Stimulated activated naive B cell treated with anti-CD40 and anti-IgM and Interleukin-4, amounts not matched to agents 10 μg/mL and 1 μg/mL and 100 μg/mL, for 72 hours (primary cell): Measurements from ENCODE around the gene CABP7.

Source experiments
- ATAC-seq, 2 donors: fragments of 150-1000 bp; cut with Tn5 transposase; replicated peaks; 2 replicates each; pipeline ENCODE4 v1.10.0; 2021; ENCODE audit warnings: moderate library complexity in 1 of 2
- DNase-seq: peaks from one replicate; pipeline ENCODE4 v3.0.0; 2021
- H3K27ac Mint-ChIP-seq: one replicate; pipeline ENCODE4 v1.8.0; 2022; ENCODE audit warnings: mild to moderate bottlenecking, mixed read lengths
- H3K27me3 Mint-ChIP-seq, 2 donors: one replicate each; pipeline ENCODE4 v1.8.0; 2022; ENCODE audit warnings: mixed read lengths in 2 of 2
- H3K36me3 Mint-ChIP-seq, 2 donors: one replicate each; pipeline ENCODE4 v1.8.0; 2022; ENCODE audit warnings: mixed read lengths in 2 of 2, mild to moderate bottlenecking in 1 of 2
- H3K4me1 Mint-ChIP-seq, 2 donors: one replicate each; pipeline ENCODE4 v1.8.0; 2022; ENCODE audit warnings: mixed read lengths in 2 of 2, mild to moderate bottlenecking in 1 of 2
- H3K4me3 Mint-ChIP-seq, 2 donors: one replicate each; pipeline ENCODE4 v1.8.0; 2022; ENCODE audit warnings: mild to moderate bottlenecking in 2 of 2, mixed read lengths in 2 of 2, moderate library complexity in 1 of 2
- H3K9me3 Mint-ChIP-seq, 2 donors: one replicate each; pipeline ENCODE4 v1.8.0; 2022; ENCODE audit warnings: mixed read lengths in 2 of 2, mild to moderate bottlenecking in 1 of 2

The CABP7 gene

GRCh38 chr22:29723766-29724165 lies 4.0 kb downstream of the CABP7 start:
- Mint-ChIP-seq H3K9me3 (no peaks in the 10 kb centered on the region), H3K27ac (no peak overlapping the region), H3K36me3 (peaks cover 0 to under 1% of the 10 kb centered on the region in 2 donors), H3K4me1 (peaks cover 7 to 12% of the 10 kb centered on the region in 2 donors), H3K27me3 (peaks cover 35 to 49% of the 10 kb centered on the region in 2 donors), H3K4me3 (no peak overlapping the region)
- DNase-seq (no peak), ATAC-seq (no peak)

DNA sequence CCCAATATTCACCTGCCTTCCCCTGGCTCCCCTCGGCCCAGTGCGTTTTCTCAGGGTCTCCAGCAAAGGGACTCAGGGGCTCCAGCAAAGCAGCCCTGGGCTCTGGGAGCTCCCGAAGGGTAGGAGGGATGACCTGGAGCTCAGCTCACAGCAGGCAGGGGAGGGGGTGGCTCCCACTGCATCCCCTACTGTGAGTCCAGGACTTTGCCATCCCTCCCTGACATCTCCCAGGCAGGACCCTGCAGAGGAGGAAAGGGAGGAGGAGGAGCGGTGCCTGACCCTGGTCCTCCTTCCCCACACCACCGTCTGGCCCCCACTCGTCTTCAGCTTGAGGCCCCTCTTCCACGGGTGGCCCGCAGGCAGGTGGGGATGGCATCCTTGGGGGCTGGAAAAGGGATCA lies 5.0 kb downstream of the CABP7 start:
- ATAC-seq (no peak), DNase-seq (no peak)
- Mint-ChIP-seq H3K9me3 (no peaks in the 10 kb centered on the region), H3K4me1 (peaks cover 0 to 6% of the 10 kb centered on the region in 2 donors), H3K36me3 (peaks cover 0 to 3% of the 10 kb centered on the region in 2 donors), H3K27ac (no peak overlapping the region), H3K27me3 (peaks cover 25 to 39% of the 10 kb centered on the region in 2 donors), H3K4me3 (no peak overlapping the region)

DNA sequence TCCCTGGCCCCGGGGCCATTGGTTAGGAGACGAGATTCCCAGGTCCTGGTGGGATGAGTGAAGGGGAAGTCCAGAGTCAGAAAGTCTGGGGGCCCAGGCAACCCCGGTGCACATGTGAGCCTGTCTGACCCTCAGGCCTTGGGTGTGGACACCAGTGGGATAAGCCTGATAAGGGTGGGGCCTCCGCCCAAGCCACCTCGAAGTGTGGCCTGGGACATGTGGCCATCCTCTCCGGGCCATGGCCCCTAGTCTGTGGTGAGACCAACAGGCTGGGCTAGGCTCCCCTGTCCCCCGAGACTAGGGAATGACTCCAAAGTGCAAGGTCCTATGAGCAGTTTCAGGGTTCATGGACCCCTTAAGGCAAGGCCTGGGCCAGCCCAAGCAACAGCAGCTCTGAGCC lies 6.3 kb downstream of the CABP7 start:
- Mint-ChIP-seq H3K4me1 (peaks cover 0 to 6% of the 10 kb centered on the region in 2 donors), H3K36me3 (peaks cover 3 to 6% of the 10 kb centered on the region in 2 donors), H3K9me3 (no peaks in the 10 kb centered on the region), H3K4me3 (no peak overlapping the region), H3K27me3 (peaks cover 25 to 39% of the 10 kb centered on the region in 2 donors), H3K27ac (no peak overlapping the region)
- no peak for ATAC-seq
- no peak for DNase-seq

DNA sequence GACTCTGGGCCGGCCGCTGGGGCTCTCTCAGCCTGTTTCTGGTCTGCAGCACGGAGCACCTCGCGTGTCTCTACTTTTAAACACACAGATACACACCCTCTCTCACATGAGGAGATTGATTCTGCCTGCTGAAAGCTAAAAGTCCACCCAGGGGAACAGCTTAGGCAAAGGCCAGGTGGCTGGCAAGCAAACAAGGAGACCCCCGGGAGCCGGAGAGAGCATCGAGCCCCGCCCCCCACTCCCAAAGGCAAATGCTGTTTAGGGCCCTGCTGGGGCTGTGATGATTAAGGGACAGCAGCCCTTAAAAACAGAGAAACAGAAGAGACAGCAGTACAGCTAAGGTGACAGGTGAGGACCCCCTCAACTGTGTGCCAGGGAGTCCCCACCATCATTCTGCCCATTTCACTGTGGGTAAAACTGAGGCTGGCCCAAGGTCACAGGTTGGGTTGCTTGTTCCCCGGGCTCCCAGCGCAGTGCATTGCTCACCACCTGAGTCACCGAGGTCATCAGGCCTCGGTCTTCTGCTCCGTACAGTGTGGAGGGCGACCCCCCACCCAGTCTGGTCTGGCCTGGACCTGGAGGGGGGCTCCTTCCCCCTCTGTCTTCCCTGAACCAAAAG lies 6.8 kb downstream of the CABP7 start:
- H3K4me1 Mint-ChIP-seq: peaks cover 0 to 6% of the 10 kb centered on the region in 2 donors
- H3K36me3 Mint-ChIP-seq: peaks cover 3 to 6% of the 10 kb centered on the region in 2 donors
- H3K27ac Mint-ChIP-seq: no peak overlapping the region
- peaks cover 21 to 33% of the 10 kb centered on the region in 2 donors for H3K27me3 Mint-ChIP-seq
- H3K9me3 Mint-ChIP-seq: no peaks in the 10 kb centered on the region
- ATAC-seq: no peak
- no peak overlapping the region for H3K4me3 Mint-ChIP-seq
- no peak for DNase-seq

GRCh38 chr22:29727131-29727523 lies 7.3 kb downstream of the CABP7 start:
- H3K4me1 Mint-ChIP-seq: peaks cover 0 to 6% of the 10 kb centered on the region in 2 donors
- peaks cover 18 to 28% of the 10 kb centered on the region in 2 donors for H3K27me3 Mint-ChIP-seq
- peaks cover 6% of the 10 kb centered on the region in 2 donors for H3K36me3 Mint-ChIP-seq
- no peaks in the 10 kb centered on the region for H3K9me3 Mint-ChIP-seq
- no peak overlapping the region for H3K27ac Mint-ChIP-seq
- no peak overlapping the region for H3K4me3 Mint-ChIP-seq
- ATAC-seq (peak; percentile 42 to 45), DNase-seq (no peak)

DNA sequence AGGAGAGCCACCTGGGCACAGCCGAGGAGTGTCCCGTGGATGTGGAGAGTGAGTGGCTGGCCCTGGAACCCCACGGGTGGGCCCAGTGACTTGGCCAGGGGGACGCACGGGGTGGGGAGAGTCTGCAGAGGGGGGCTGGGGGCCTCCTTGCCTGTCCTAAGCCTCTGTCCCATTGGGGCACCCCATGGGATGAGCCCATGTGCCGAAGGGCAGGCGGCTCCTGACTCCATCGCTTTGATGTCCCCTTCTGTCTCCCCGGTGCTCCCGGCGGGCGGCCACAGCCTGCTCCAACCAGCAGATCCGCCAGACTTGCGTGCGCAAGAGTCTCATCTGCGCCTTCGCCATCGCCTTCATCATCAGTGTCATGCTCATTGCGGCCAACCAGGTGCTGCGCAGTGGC lies 9.4 kb downstream of the CABP7 start:
- Mint-ChIP-seq H3K27me3 (peaks cover 10 to 17% of the 10 kb centered on the region in 2 donors), H3K36me3 (peaks cover 8 to 12% of the 10 kb centered on the region in 2 donors), H3K4me3 (no peak overlapping the region), H3K4me1 (peaks cover 7 to 19% of the 10 kb centered on the region in 2 donors), H3K27ac (no peak overlapping the region), H3K9me3 (no peaks in the 10 kb centered on the region)
- ATAC-seq (no peak), DNase-seq (no peak)

DNA sequence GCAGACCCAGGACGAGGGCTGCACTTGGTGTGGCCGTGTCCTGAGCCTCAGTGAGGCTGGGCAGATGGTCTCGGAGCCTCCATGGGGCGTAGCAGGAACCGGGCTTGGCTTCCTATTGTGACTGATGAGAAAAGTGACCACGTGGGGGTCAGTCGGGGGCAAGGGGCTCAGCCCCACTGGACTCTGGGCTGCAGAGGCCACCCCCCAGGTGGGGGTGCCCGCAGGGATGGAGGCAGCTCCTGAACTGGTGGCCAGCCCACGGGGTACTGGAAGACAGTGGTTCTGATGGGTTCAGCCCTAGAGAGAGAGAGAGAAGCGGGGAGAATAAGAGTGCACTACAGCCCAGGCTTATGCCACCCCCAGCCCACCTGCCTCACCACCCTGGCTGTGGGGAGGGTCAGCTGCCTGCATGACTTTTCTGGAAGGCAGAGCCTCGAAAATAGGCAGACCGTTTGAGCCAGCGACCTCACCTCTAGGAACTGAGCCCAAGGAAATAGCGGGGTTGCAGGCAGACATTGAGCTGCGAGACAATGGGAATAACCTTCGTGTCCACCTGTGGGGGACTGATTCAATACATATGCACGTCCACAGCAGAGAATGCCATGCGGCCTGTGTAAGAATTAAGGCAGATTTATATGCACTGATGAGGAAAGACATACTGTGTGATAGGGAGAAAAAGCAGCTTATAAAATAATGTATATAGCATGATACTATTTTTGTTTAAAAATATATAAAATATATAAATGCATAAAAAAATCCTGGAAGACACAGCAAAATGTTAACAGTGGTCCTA lies 11.5 kb downstream of the CABP7 start:
- peaks cover 3 to 4% of the 10 kb centered on the region in 2 donors for H3K27me3 Mint-ChIP-seq
- DNase-seq (no peak), ATAC-seq (no peak)
- H3K9me3 Mint-ChIP-seq: no peaks in the 10 kb centered on the region
- H3K4me1 Mint-ChIP-seq: peaks cover 15 to 27% of the 10 kb centered on the region in 2 donors
- peaks cover 19 to 25% of the 10 kb centered on the region in 2 donors for H3K36me3 Mint-ChIP-seq
- no peak overlapping the region for H3K4me3 Mint-ChIP-seq
- H3K27ac Mint-ChIP-seq: no peak overlapping the region

GRCh38 chr22:29732883-29733282 lies 13.1 kb downstream of the CABP7 start:
- Mint-ChIP-seq H3K4me1 (peaks cover 15 to 21% of the 10 kb centered on the region in 2 donors), H3K27ac (no peak overlapping the region), H3K27me3 (no peaks in the 10 kb centered on the region), H3K9me3 (no peaks in the 10 kb centered on the region), H3K36me3 (peaks cover 23 to 35% of the 10 kb centered on the region in 2 donors), H3K4me3 (no peak overlapping the region)
- DNase-seq (no peak), ATAC-seq (peak in 1 of 2 donors; percentile 3)

GRCh38 chr22:29733362-29734201 lies 13.8 kb downstream of the CABP7 start:
- Mint-ChIP-seq H3K27me3 (no peaks in the 10 kb centered on the region), H3K36me3 (peaks cover 26 to 42% of the 10 kb centered on the region in 2 donors), H3K9me3 (no peaks in the 10 kb centered on the region), H3K4me3 (peak overlapping the region; percentile 52 to 71), H3K27ac (peak overlapping the region; percentile 97), H3K4me1 (peaks cover 15 to 21% of the 10 kb centered on the region in 2 donors)
- ATAC-seq: peak; percentile 88
- peak; percentile 71 for DNase-seq

- Mint-ChIP-seq H3K9me3 (no peaks in the 10 kb centered on the region), H3K4me3 (no peak overlapping the region), H3K4me1 (peaks cover 15 to 21% of the 10 kb centered on the region in 2 donors), H3K27me3 (no peaks in the 10 kb centered on the region), H3K36me3 (peaks cover 26 to 44% of the 10 kb centered on the region in 2 donors), H3K27ac (peak overlapping the region; percentile 97)
- ATAC-seq (no peak), DNase-seq (no peak)
Observed at GRCh38 chr22:29734406-29734805, 14.6 kb downstream of the CABP7 start.

DNA sequence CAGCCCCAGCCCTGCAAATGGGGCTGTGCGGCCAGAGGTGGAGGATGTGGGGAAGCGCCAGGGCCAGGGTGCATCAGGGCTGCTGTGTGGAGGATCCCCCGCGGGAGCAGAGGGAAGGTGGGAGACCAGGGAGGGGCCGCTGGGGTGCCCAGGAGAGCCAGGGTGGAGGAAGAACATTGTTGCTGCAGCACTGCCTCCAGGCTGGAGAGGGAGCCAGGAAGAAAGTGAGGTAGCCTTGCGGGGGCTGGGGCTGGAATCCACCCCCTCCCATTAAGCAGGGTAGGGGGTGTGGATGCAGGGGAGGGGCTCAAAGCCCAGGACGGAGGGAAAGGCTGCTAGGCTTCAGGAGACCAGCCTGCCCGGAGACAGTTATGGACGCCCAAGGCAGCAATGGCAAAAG lies 15.0 kb downstream of the CABP7 start:
- no peaks in the 10 kb centered on the region for H3K9me3 Mint-ChIP-seq
- DNase-seq: no peak
- H3K27me3 Mint-ChIP-seq: no peaks in the 10 kb centered on the region
- no peak overlapping the region for H3K4me3 Mint-ChIP-seq
- ATAC-seq: no peak
- H3K36me3 Mint-ChIP-seq: peaks cover 30 to 47% of the 10 kb centered on the region in 2 donors
- H3K27ac Mint-ChIP-seq: peak overlapping the region; percentile 60
- H3K4me1 Mint-ChIP-seq: peaks cover 15 to 21% of the 10 kb centered on the region in 2 donors

GRCh38 chr22:29735416-29735815 lies 15.6 kb downstream of the CABP7 start:
- Mint-ChIP-seq H3K36me3 (peaks cover 29 to 49% of the 10 kb centered on the region in 2 donors), H3K4me3 (no peak overlapping the region), H3K27me3 (no peaks in the 10 kb centered on the region), H3K27ac (no peak overlapping the region), H3K9me3 (no peaks in the 10 kb centered on the region), H3K4me1 (peaks cover 15 to 21% of the 10 kb centered on the region in 2 donors)
- DNase-seq: no peak
- ATAC-seq: no peak

GRCh38 chr22:29737251-29738117 lies 17.7 kb downstream of the CABP7 start:
- Mint-ChIP-seq H3K27me3 (no peaks in the 10 kb centered on the region), H3K4me1 (peaks cover 15 to 21% of the 10 kb centered on the region in 2 donors), H3K9me3 (no peaks in the 10 kb centered on the region), H3K27ac (no peak overlapping the region), H3K36me3 (peaks cover 33 to 66% of the 10 kb centered on the region in 2 donors), H3K4me3 (no peak overlapping the region)
- no peak for DNase-seq
- ATAC-seq: no peak
